H1 (cell line): ENCODE measurements around the gene UBL4A. TPM values are rescaled to one million over a fixed set of nuclear protein-coding genes. Genes with fewer than 3 reads are reported as not detected.
A peak's percentile ranks its signal among the peaks of the same experiment; 100 is the strongest.

Source experiments
- CTCF ChIA-PET: fragments of 300-600 bp; sonication (Branson Sonifier 250); formaldehyde crosslinking; loops from one replicate; lab custom pipeline; 2021; ENCODE audit not compliant: partially characterized antibody; lab: Charles Lee
- POLR2A ChIA-PET: fragments of 300-600 bp; sonication (Branson Sonifier 250); formaldehyde crosslinking; loops from one replicate; lab custom pipeline; 2021; ENCODE audit warnings: inconsistent platforms; ENCODE audit not compliant: partially characterized antibody; lab: Charles Lee
- DNase-seq, 2 experiments: peaks; one replicate each; pipeline versions ENCODE4 v3.0.0 to v3.0.0-alpha.2; 2010 to 2022; ENCODE audit warnings: low spot score in 2 of 2, low read depth in 1 of 2, mixed read lengths in 1 of 2
- FAIRE-seq: peaks from 2 replicates; lab custom pipeline; 2011; peaks lifted over from hg19 to GRCh38; lab: Jason Lieb, UNC
- H2AFZ ChIP-seq: 2 replicates; pipeline ENCODE4 v1.8.1; 2012; ENCODE audit warnings: low read length, inconsistent platforms
- H2AK5ac ChIP-seq: 2 replicates; pipeline ENCODE4 v1.6.1; 2013; ENCODE audit warnings: low read depth, low read length
- H2BK120ac ChIP-seq: replicated peaks from 2 replicates; pipeline ENCODE3; 2013; ENCODE audit warnings: low read depth, low read length, inconsistent platforms
- H2BK12ac ChIP-seq: 2 replicates; pipeline ENCODE4 v1.6.1; 2013; ENCODE audit warnings: low read depth, low read length
- H2BK15ac ChIP-seq: 2 replicates; pipeline ENCODE4 v1.6.1; 2013; ENCODE audit warnings: low read length
- H2BK20ac ChIP-seq: 2 replicates; pipeline ENCODE4 v1.6.1; 2013; ENCODE audit warnings: low read length
- H2BK5ac ChIP-seq: 2 replicates; pipeline ENCODE4 v1.6.1; 2013; ENCODE audit warnings: low read depth, low read length
- H3K14ac ChIP-seq: 2 replicates; pipeline ENCODE4 v1.6.1; 2013; ENCODE audit warnings: inconsistent platforms; ENCODE audit not compliant: insufficient read length
- H3K18ac ChIP-seq: 2 replicates; pipeline ENCODE4 v1.6.1; 2013; ENCODE audit warnings: low read length; ENCODE audit errors: extremely low read depth
- H3K23ac ChIP-seq: 2 replicates; pipeline ENCODE4 v1.6.1; 2013; ENCODE audit warnings: inconsistent platforms; ENCODE audit not compliant: insufficient read length
- H3K23me2 ChIP-seq: 2 replicates; pipeline ENCODE4 v1.6.1; 2013; ENCODE audit warnings: low read depth, low read length
- H3K27ac ChIP-seq: 2 replicates; pipeline ENCODE4 v1.6.1; 2011; ENCODE audit warnings: low read depth, low read length, inconsistent platforms
- H3K27me3 ChIP-seq, 4 experiments: replicated peaks in 1 of 4; 1 replicate in 1 of 4; 2 replicates in 3 of 4; pipeline versions ENCODE4 v1.6.1 to v1.8.1; 2011 to 2013; ENCODE audit warnings: low read length in 3 of 4, mild to moderate bottlenecking in 3 of 4, inconsistent platforms in 2 of 4, mixed read lengths in 2 of 4, moderate library complexity in 1 of 4; ENCODE audit not compliant: control insufficient read depth in 3 of 4, insufficient read depth in 3 of 4; ENCODE audit errors: extremely low read depth in 1 of 4
- H3K36me3 ChIP-seq, 4 experiments: 2 replicates each; pipeline versions ENCODE4 v1.6.1 to v1.8.1; 2011 to 2013; ENCODE audit warnings: mild to moderate bottlenecking in 4 of 4, low read length in 3 of 4, moderate library complexity in 2 of 4, control low read depth in 1 of 4, inconsistent platforms in 1 of 4; ENCODE audit not compliant: insufficient read depth in 4 of 4, control insufficient read depth in 2 of 4
- H3K4ac ChIP-seq: replicated peaks from 2 replicates; pipeline ENCODE3; 2013; ENCODE audit warnings: low read length, low read depth, mixed read lengths, inconsistent platforms; ENCODE audit not compliant: insufficient read length
- H3K4me1 ChIP-seq, 4 experiments: replicated peaks in 1 of 4; 1 replicate in 1 of 4; 2 replicates in 3 of 4; pipeline versions ENCODE4 v1.6.1 to v1.8.1; 2011 to 2013; ENCODE audit warnings: low read length in 3 of 4, inconsistent platforms in 2 of 4, mixed read lengths in 1 of 4; ENCODE audit not compliant: insufficient read depth in 4 of 4, control insufficient read depth in 3 of 4
- H3K4me2 ChIP-seq, 2 experiments: 2 replicates each; pipeline versions ENCODE4 v1.6.1 to v1.8.1; 2011 to 2013; ENCODE audit warnings: low read depth in 2 of 2, low read length in 2 of 2, control low read depth in 1 of 2, inconsistent platforms in 1 of 2, mild to moderate bottlenecking in 1 of 2; ENCODE audit not compliant: insufficient read depth in 1 of 2
- H3K4me3 ChIP-seq, 4 experiments: fragments of 200-600, 300-600 bp in 1 of 4; sonication (generic), shearing (Covaris generic), sonication (Bioruptor Twin) in 1 of 4; 2 replicates each; pipeline versions ENCODE4 v1.5.1 to v1.8.1; 2011 to 2016; ENCODE audit warnings: low read length in 4 of 4, low read depth in 3 of 4, control low read depth in 2 of 4, inconsistent platforms in 2 of 4, mild to moderate bottlenecking in 2 of 4, mixed read lengths in 1 of 4, moderate library complexity in 1 of 4; ENCODE audit not compliant: insufficient read depth in 2 of 4; ENCODE audit errors: extremely low read depth in 1 of 4
- H3K56ac ChIP-seq: replicated peaks from 2 replicates; pipeline ENCODE3; 2013; ENCODE audit warnings: low read depth, mild to moderate bottlenecking, mixed read lengths, low read length, inconsistent platforms; ENCODE audit not compliant: insufficient read length
- H3K79me1 ChIP-seq: 2 replicates; pipeline ENCODE4 v1.6.1; 2013; ENCODE audit warnings: low read depth, low read length, control low read depth
- H3K79me2 ChIP-seq, 2 experiments: 2 replicates each; pipeline versions ENCODE4 v1.6.1 to v1.8.1; 2012 to 2013; ENCODE audit warnings: low read length in 2 of 2, mild to moderate bottlenecking in 2 of 2, inconsistent platforms in 1 of 2; ENCODE audit not compliant: insufficient read depth in 2 of 2, control insufficient read depth in 1 of 2
- H3K9ac ChIP-seq, 4 experiments: replicated peaks in 1 of 4; 1 replicate in 1 of 4; 2 replicates in 3 of 4; pipeline versions ENCODE4 v1.6.1 to v1.8.1; 2011 to 2013; ENCODE audit warnings: low read depth in 3 of 4, low read length in 3 of 4, control low read depth in 2 of 4, mild to moderate bottlenecking in 2 of 4, moderate library complexity in 2 of 4, inconsistent platforms in 1 of 4; ENCODE audit errors: extremely low read depth in 1 of 4
- H3K9me3 ChIP-seq, 2 experiments: 2 replicates each; pipeline versions ENCODE4 v1.6.1 to v1.8.1; 2012 to 2013; ENCODE audit warnings: mild to moderate bottlenecking in 2 of 2, moderate library complexity in 2 of 2, control low read depth in 1 of 2, inconsistent platforms in 1 of 2, low read depth in 1 of 2, low read length in 1 of 2, mixed read lengths in 1 of 2; ENCODE audit not compliant: insufficient read depth in 2 of 2
- H4K20me1 ChIP-seq, 2 experiments: replicated peaks in 1 of 2; 2 replicates each; pipeline versions ENCODE3 to v1.8.1; 2011 to 2013; ENCODE audit warnings: inconsistent platforms in 2 of 2, low read length in 2 of 2, mild to moderate bottlenecking in 1 of 2; ENCODE audit not compliant: insufficient read depth in 2 of 2, control insufficient read depth in 1 of 2
- H4K5ac ChIP-seq: 2 replicates; pipeline ENCODE4 v1.6.1; 2013; ENCODE audit warnings: low read length, low read depth, mixed read lengths, inconsistent platforms; ENCODE audit not compliant: insufficient read length
- H4K8ac ChIP-seq: 2 replicates; pipeline ENCODE4 v1.8.0; 2013; ENCODE audit warnings: mild to moderate bottlenecking, moderate library complexity, low read length, inconsistent platforms; ENCODE audit not compliant: insufficient read depth; ENCODE audit errors: extremely low read depth
- H4K91ac ChIP-seq: replicated peaks from 2 replicates; pipeline ENCODE3; 2013; ENCODE audit warnings: low read length, mixed read lengths, inconsistent platforms; ENCODE audit not compliant: insufficient read length
- EGR1 ChIP-seq: IDR thresholded peaks from 2 replicates; pipeline ENCODE4 v1.6.1; 2011; ENCODE audit warnings: low read depth, low read length, borderline replicate concordance
- PHF8 ChIP-seq: fragments of 200-600 bp; sonication (generic); conservative IDR thresholded peaks from 2 replicates; pipeline ENCODE4 v1.7.1; 2012; ENCODE audit warnings: low read depth, mild to moderate bottlenecking, inconsistent platforms, low read length, moderate library complexity
- WGBS, 2 experiments: shearing (Covaris generic) in 1 of 2; methylation state at CpG; one replicate each; pipeline versions ENCODE4 v1.1.6 to v1.1.7; 2013 to 2015; ENCODE audit warnings: low lambda C conversion rate in 2 of 2, mixed read lengths in 2 of 2, inconsistent platforms in 1 of 2, low coverage in 1 of 2, missing lambda C conversion rate in 1 of 2; ENCODE audit not compliant: insufficient replicate concordance in 2 of 2, insufficient coverage in 1 of 2, insufficient read length in 1 of 2; ENCODE audit errors: extremely low coverage in 1 of 2, missing lambda C conversion rate in 1 of 2; 5-methylcytosine and 5-hydroxymethylcytosine counted together
- long read RNA-seq, 2 experiments: library from RNA in 1 of 2; library from capped mRNA in 1 of 2; stranded (forward); transcript quantifications; one replicate each; pipeline ENCODE4 v2.0.0, GENCODE V29; 2021; ENCODE audit warnings: inconsistent platforms in 1 of 2
- polyA minus RNA-seq, 3 experiments: library from RNA; depleted of rRNA, polyadenylated mRNA; stranded (reverse); fragments of >200 nt; gene quantifications; 1 replicate in 2 of 3; 2 replicates in 1 of 3; pipeline ENCODE4 v1.2.3, GENCODE V29; 2011
- polyA plus RNA-seq, 7 experiments: library from polyadenylated mRNA; depleted of rRNA in 3 of 7; stranded (reverse) in 5 of 7; unstranded in 2 of 7; fragments of >200 nt in 5 of 7; fragments of 200-250 nt in 2 of 7; gene quantifications; 1 replicate in 5 of 7; 2 replicates in 1 of 7; 4 replicates in 1 of 7; pipeline versions ENCODE4 v1.2.1 to v1.2.3, GENCODE V29; 2011 to 2013; ENCODE audit warnings: missing spikeins in 2 of 7, mixed read lengths in 2 of 7
- total RNA-seq: library from RNA; stranded (reverse); fragmentation: NEBNext Ultra II Directional; extraction: Animal tissue kit (Norgen Biotek cat#: 25700); gene quantifications from 2 replicates; pipeline ENCODE4 v1.2.1, GENCODE V29; 2021

The UBL4A gene
- total RNA-seq (31.7 and 34.2 TPM in 2 replicates), polyA plus RNA-seq (2011; rRNA removed) (23.1 and 31.0 TPM in 2 replicates), polyA minus RNA-seq (2011; rRNA and poly(A)+ RNA removed) (24.5 and 30.0 TPM in 2 replicates)
- 32.3 TPM for polyA plus RNA-seq (2011; cell fraction: cytosol; rRNA removed)
- 27.6 TPM for polyA plus RNA-seq (2011; cell fraction: nucleus; rRNA removed)
- 22.4 to 28.9 TPM (median 27.2 TPM) in 4 replicates for polyA plus RNA-seq (2012, experiment 1 of 2)
- 32.4 TPM for polyA plus RNA-seq (2012, experiment 2 of 2)
- 15.9 TPM for polyA plus RNA-seq (2013, experiment 1 of 2)
- 16.8 TPM for polyA plus RNA-seq (2013, experiment 2 of 2)
- polyA minus RNA-seq (2011; cell fraction: cytosol; rRNA and poly(A)+ RNA removed): 24.4 TPM
- 13.9 TPM for polyA minus RNA-seq (2011; cell fraction: nucleus; rRNA and poly(A)+ RNA removed)
- long read RNA-seq, experiment 1, transcript UBL4A-202 (4 exons, 2,382 nt): major isoform, 16 of 35 reads
- long read RNA-seq, experiment 1, partial matches to known transcripts: 1 of 35 reads
- long read RNA-seq, experiment 1, other reads (novel, unspliced or antisense): 15 of 35 reads
- long read RNA-seq, experiment 2, transcript UBL4A-202 (4 exons, 2,382 nt): major isoform, 20 of 27 reads
- long read RNA-seq, experiment 2, partial matches to known transcripts: 0 of 27 reads
- long read RNA-seq, experiment 2, other reads (novel, unspliced or antisense): 7 of 27 reads

DNA sequence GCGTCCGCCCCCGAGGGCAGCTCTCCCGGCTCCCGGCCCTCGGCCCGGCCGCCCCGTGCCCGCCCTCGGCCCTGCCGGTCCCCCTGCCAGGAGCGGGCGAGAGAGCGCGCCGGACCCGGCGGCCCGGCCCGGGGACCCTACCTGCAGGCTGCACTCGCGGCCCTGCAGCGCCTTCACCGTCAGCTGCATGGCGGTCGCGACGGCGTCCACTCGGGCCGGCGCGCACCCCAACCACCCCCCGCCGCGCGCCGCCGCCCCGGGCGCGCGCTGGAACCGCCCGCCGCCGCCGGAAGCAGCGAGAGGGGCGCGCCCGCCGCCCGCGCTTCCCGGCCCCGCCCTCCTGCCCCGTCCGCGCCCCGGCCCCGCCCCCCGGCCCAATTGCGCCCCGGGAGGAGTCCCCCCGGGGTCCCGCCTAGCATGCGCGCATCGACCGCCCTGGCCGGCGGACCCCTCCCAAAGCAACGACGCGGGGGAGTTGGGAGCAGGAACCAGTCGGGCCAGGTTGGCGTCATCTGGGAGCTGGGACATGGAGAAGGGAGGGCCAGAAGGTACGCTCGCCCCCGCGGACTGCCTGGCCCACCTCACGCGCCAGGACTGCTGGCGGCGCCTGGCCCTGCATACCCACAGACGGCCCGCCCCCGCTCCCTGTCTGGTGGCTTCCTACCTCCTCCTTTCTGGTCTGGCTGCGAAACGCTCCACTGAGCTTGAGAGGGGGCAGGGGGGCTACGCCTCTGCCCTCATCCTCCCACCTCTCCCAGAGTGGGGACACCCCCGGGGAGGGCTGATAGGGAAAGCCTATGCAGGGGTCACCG, at the start of gene UBL4A:
Gene UBL4A, minus strand, starts transcription at position 220 of the 812 bp plus-strand sequence. Its CDS starts 31 bp downstream, at position 189.
- Histone ChIP-seq H3K14ac (no peak within 1 kb of the TSS), H2BK12ac (no peak within 1 kb of the TSS), H2BK120ac (no peak within 1 kb of the TSS), H4K8ac (no peak within 1 kb of the TSS; the same call in none of the 2 replicates), H3K4me1 (peaks cover 0 to 12% (median 3%) of the 10 kb centered on the region in 4 experiments; a peak in 4 of 7 replicates), H3K56ac (peak within 1 kb of the TSS; percentile 46), H3K23me2 (no peaks in the 10 kb centered on the region; the same call in 1 of the 2 replicates), H3K23ac (no peak within 1 kb of the TSS), H3K4me3 (peak within 1 kb of the TSS; percentile 37 to 81 (median 58)), H4K5ac (peak within 1 kb of the TSS; percentile 66), H2BK20ac (no peak within 1 kb of the TSS), H3K79me2 (no peaks in the 10 kb centered on the region), H3K4ac (peak within 1 kb of the TSS; percentile 38), H3K27me3 (no peaks in the 10 kb centered on the region; a peak in 1 of 7 replicates), H3K4me2 (peak within 1 kb of the TSS; percentile 68), H3K9me3 (no peaks in the 10 kb centered on the region), H3K27ac (no peak within 1 kb of the TSS), H3K18ac (no peak within 1 kb of the TSS; the same call in 1 of the 2 replicates), H4K20me1 (peaks cover 1 to 2% of the 10 kb centered on the region in 2 experiments), H3K36me3 (peaks cover 0 to 13% (median 0%) of the 10 kb centered on the region in 4 experiments; a peak in 2 of 8 replicates), H2AK5ac (no peak within 1 kb of the TSS), H2BK15ac (no peak within 1 kb of the TSS), H2AFZ (no peak within 1 kb of the TSS), H4K91ac (no peak within 1 kb of the TSS), H3K9ac (peak within 1 kb of the TSS; percentile 9 to 47 (median 27); a peak in 5 of 7 replicates), H2BK5ac (no peak within 1 kb of the TSS), H3K79me1 (no peaks in the 10 kb centered on the region)
- 83% methylated on average over 3 of the region's 95 CpGs; no CpG with 5 or more reads in 1 of the 2 experiments for WGBS, 2 experiments
- peak in 1 of 2 experiments; percentile 55 for DNase-seq
- TF ChIP-seq EGR1 (no peak), PHF8 (0 out of 2 replicates have a peak, but pooled peaks have one; percentile 46)
- no peak for FAIRE-seq
- POLR2A ChIA-PET: interaction anchor here (0.9 to 2.3 kb wide), 9 partner anchors 10 to 116 kb away, joined by 4 to 8 read pairs (median 5); partner anchors contain the start of gene RPL10
- CTCF ChIA-PET: interaction anchor here (0.9 to 2.3 kb wide), 2 partner anchors 41 to 61 kb away, joined by 3 to 5 read pairs; no protein-coding TSS in a partner anchor
